GM12878 (cell line): ENCODE measurements around the gene FBXW7. TPM values are rescaled to one million over a fixed set of nuclear protein-coding genes. Genes with fewer than 3 reads are reported as not detected.

Experiments used
- ATAC-seq: fragments of 200-7000 bp; cut with Tn5 transposase; 3 replicates; pipeline ENCODE4 v1.9.1; 2020; ENCODE audit warnings: mild to moderate bottlenecking, moderate library complexity
- BruUV-seq: library from RNA; stranded (reverse); fragments of 400-500 nt; replicated peaks from 2 replicates; lab custom pipeline; 2021; lab: Mats Ljungman, UMichigan
- CTCF ChIA-PET: fragments of 300-600 bp; sonication (Branson Sonifier 250); formaldehyde crosslinking; extraction: SDS; loops from one replicate; lab custom pipeline; 2021; ENCODE audit warnings: inconsistent platforms; lab: Yijun Ruan, JAX
- POLR2A ChIA-PET: fragments of 350-600 bp; formaldehyde crosslinking; extraction: SDS; loops from one replicate; lab custom pipeline; 2021; ENCODE audit warnings: inconsistent platforms; lab: Charles Lee
- RAD21 ChIA-PET: fragments of 300-600 bp; sonication (Branson Sonifier 250); formaldehyde crosslinking; loops from one replicate; lab custom pipeline; 2023; ENCODE audit warnings: antibody characterized with exemption; ENCODE audit not compliant: unreplicated experiment; lab: Charles Lee
- SMC1A ChIA-PET: fragments of 300-600 bp; sonication (Branson Sonifier 250); formaldehyde crosslinking; loops from one replicate; lab custom pipeline; 2023; ENCODE audit not compliant: unreplicated experiment, uncharacterized antibody; lab: Charles Lee
- DNase-seq: peaks from one replicate; pipeline ENCODE4 v3.0.0-alpha.2; 2011; ENCODE audit warnings: low read depth, low spot score
- FAIRE-seq: peaks from 3 replicates; lab custom pipeline; 2011; peaks lifted over from hg19 to GRCh38; lab: Jason Lieb, UNC
- H2AFZ ChIP-seq: 2 replicates; pipeline ENCODE4 v1.6.0; 2011; ENCODE audit warnings: low read depth, low read length, control low read depth; ENCODE audit not compliant: control insufficient read depth
- H3K27ac ChIP-seq: 2 replicates; pipeline ENCODE4 v1.5.1; 2011; ENCODE audit warnings: control low read depth; ENCODE audit not compliant: control insufficient read depth, insufficient read depth
- H3K27me3 ChIP-seq, 2 experiments: replicated peaks in 1 of 2; 2 replicates each; pipeline versions ENCODE4 v1.6.0 to v1.6.1; 2011; ENCODE audit warnings: low read length in 1 of 2; ENCODE audit not compliant: control insufficient read depth in 2 of 2, insufficient read depth in 2 of 2
- H3K36me3 ChIP-seq, 2 experiments: 2 replicates each; pipeline ENCODE4 v1.5.1; 2011; ENCODE audit warnings: low read length in 1 of 2; ENCODE audit not compliant: control insufficient read depth in 2 of 2, insufficient read depth in 2 of 2
- H3K4me1 ChIP-seq: 2 replicates; pipeline ENCODE4 v1.6.1; 2011; ENCODE audit warnings: mild to moderate bottlenecking, low read length, moderate library complexity, mixed read lengths; ENCODE audit not compliant: control insufficient read depth, insufficient read depth
- H3K4me2 ChIP-seq: 2 replicates; pipeline ENCODE4 v1.6.0; 2011; ENCODE audit warnings: control low read depth; ENCODE audit not compliant: control insufficient read depth, insufficient read depth
- H3K4me3 ChIP-seq: fragments of 200-600 bp; sonication (generic); 2 replicates; pipeline ENCODE4 v1.5.1; 2016
- H3K79me2 ChIP-seq: 2 replicates; pipeline ENCODE4 v1.6.0; 2011; ENCODE audit warnings: low read length; ENCODE audit not compliant: control insufficient read depth, insufficient read depth
- H3K9ac ChIP-seq: 2 replicates; pipeline ENCODE4 v1.8.0; 2011; ENCODE audit warnings: low read length, control low read depth, mixed read lengths; ENCODE audit not compliant: control insufficient read depth, insufficient read depth
- H3K9me3 ChIP-seq: replicated peaks from 3 replicates; pipeline ENCODE4 v1.5.1; 2011; ENCODE audit warnings: mild to moderate bottlenecking, low read length; ENCODE audit not compliant: control insufficient read depth, insufficient read depth
- H4K20me1 ChIP-seq: 2 replicates; pipeline ENCODE4 v1.6.0; 2011; ENCODE audit not compliant: control insufficient read depth, insufficient read depth
- ASH2L ChIP-seq: fragments of 300-600, 200-600 bp; sonication (generic); IDR thresholded peaks from 2 replicates; pipeline ENCODE4 v1.6.1; 2017; ENCODE audit warnings: low read depth, mild to moderate bottlenecking, borderline replicate concordance
- BCLAF1 ChIP-seq: fragments of 450-650 bp; IDR thresholded peaks from 2 replicates; pipeline ENCODE4 v1.6.1; 2017; ENCODE audit warnings: antibody characterized with exemption, mild to moderate bottlenecking, moderate library complexity
- DPF2 ChIP-seq: fragments of 450-650 bp; IDR thresholded peaks from 2 replicates; pipeline ENCODE4 v1.6.1; 2017; ENCODE audit warnings: mild to moderate bottlenecking
- E2F4 ChIP-seq: IDR thresholded peaks from 2 replicates; pipeline ENCODE4 v1.6.1; 2012; ENCODE audit warnings: low read depth, low read length, improper control_type of control experiment
- PAX5 ChIP-seq: IDR thresholded peaks from 2 replicates; pipeline ENCODE4 v1.6.1; 2011; ENCODE audit warnings: low read depth, low read length, borderline replicate concordance
- SIN3A ChIP-seq: IDR thresholded peaks from 2 replicates; pipeline ENCODE4 v1.6.1; 2012; ENCODE audit warnings: low read depth, low read length, improper control_type of control experiment
- TARDBP ChIP-seq: IDR thresholded peaks from 2 replicates; pipeline ENCODE4 v1.6.1; 2016; ENCODE audit warnings: borderline replicate concordance
- ZBTB11 ChIP-seq: fragments of 450-650 bp; formaldehyde crosslinking; IDR thresholded peaks from 2 replicates; pipeline ENCODE4 v1.5.0; 2022; ENCODE audit warnings: mild to moderate bottlenecking, missing genetic modification characterization
- ZNF687 ChIP-seq: fragments of 450-650 bp; IDR thresholded peaks from 2 replicates; pipeline ENCODE4 v1.6.1; 2017; ENCODE audit warnings: mild to moderate bottlenecking, moderate library complexity
- ZZZ3 ChIP-seq: IDR thresholded peaks from 2 replicates; pipeline ENCODE4 v1.6.1; 2011; ENCODE audit warnings: low read depth; ENCODE audit not compliant: control insufficient read depth, insufficient read length
- WGBS: methylation state at CpG from one replicate; pipeline ENCODE4 v1.1.6; 2016; ENCODE audit warnings: low lambda C conversion rate; ENCODE audit not compliant: insufficient replicate concordance, insufficient coverage; ENCODE audit errors: missing lambda C conversion rate; 5-methylcytosine and 5-hydroxymethylcytosine counted together
- in situ Hi-C: fragments of 300-500 bp; cut with MboI; formaldehyde crosslinking; loops from 9 replicates; pipeline ENCODE4 v1.14.3; 2018; ENCODE audit warnings: mixed read lengths
- intact Hi-C: fragments of 100-400 bp; cut with micrococcal nuclease; formaldehyde crosslinking; loops from one replicate; pipeline ENCODE4 v1.14.2; 2022; ENCODE audit not compliant: unreplicated experiment
- polyA plus RNA-seq, 11 experiments: library from polyadenylated mRNA; depleted of rRNA in 4 of 11; unstranded in 6 of 11; stranded (reverse) in 5 of 11; fragments of >200 nt; fragmentation: Nextera tagmentation in 4 of 11; fragmentation: Illumina TruSeq in 1 of 11; extraction: Ambion mirVana in 4 of 11; extraction: Trizol in 1 of 11; gene quantifications; 1 replicate in 1 of 11; 2 replicates in 10 of 11; pipeline versions ENCODE4 v1.2.1 to v1.2.3, GENCODE V29; 2011 to 2016; ENCODE audit warnings: inconsistent platforms in 2 of 11, missing spikeins in 2 of 11, low read depth in 1 of 11
- total RNA-seq, 4 experiments: library from RNA; depleted of rRNA in 3 of 4; stranded (reverse); fragments of >200 nt in 3 of 4; fragmentation: Illumina TruSeq in 1 of 4; extraction: Trizol in 1 of 4; gene quantifications; 2 replicates each; pipeline versions ENCODE4 v1.2.1 to v1.2.3, GENCODE V29; 2013 to 2021

Gene FBXW7
- total and polyA plus RNA-seq, 10 of the 15 experiments (the other 5 are each of a cell fraction or from before 2014, with no cell fraction given) = 35.8 to 118 (median 47.2) TPM

- TF ChIP-seq TARDBP (no peak), ZNF687 (no peak), DPF2 (no peak), ZZZ3 (no peak), BCLAF1 (no peak)
Observed at GRCh38 chr4:152334931-152335330, 201.0 kb downstream of the FBXW7 start (continued).

- no peak overlapping the region for H3K9ac ChIP-seq
- peaks cover 5 to 28% of the 10 kb centered on the region in 2 experiments for H3K36me3 ChIP-seq
- in situ Hi-C loops (no loop called here), intact Hi-C loops (no loop called here)
- ChIA-PET CTCF (no interaction called here), SMC1A (no interaction called here), RAD21 (interaction anchor here (0.6 to 0.9 kb wide), 2 partner anchors 10 to 193 kb away, joined by 3 read pairs; no protein-coding TSS in a partner anchor), POLR2A (no interaction called here)
- no peak for DNase-seq
- H3K9me3 ChIP-seq = no peaks in the 10 kb centered on the region
- no peak overlapping the region for H3K4me2 ChIP-seq
- no peaks in the 10 kb centered on the region for H4K20me1 ChIP-seq
- BruUV-seq = no TSS peak
- H3K79me2 ChIP-seq = no peaks in the 10 kb centered on the region
- H3K4me1 ChIP-seq = no peaks in the 10 kb centered on the region
- no peak for FAIRE-seq
- no peak overlapping the region for H3K27ac ChIP-seq
- no peak overlapping the region for H3K4me3 ChIP-seq
- ATAC-seq = no peak
- no peak overlapping the region for H2AFZ ChIP-seq
- no peaks in the 10 kb centered on the region for H3K27me3 ChIP-seq
- 92% methylated on average over 2 of the region's 2 CpGs for WGBS
- no peak for TF ChIP-seq ZBTB11 (CRISPR knock-in tag)
- no peak for TF ChIP-seq E2F4
- TF ChIP-seq ASH2L = no peak
- no peak for TF ChIP-seq PAX5
- no peak for TF ChIP-seq SIN3A
Observed at GRCh38 chr4:152331042-152331441, 204.8 kb downstream of the FBXW7 start.
